Vagina (tissue), 2 donors: ENCODE results near the gene THSD1.

Experiments
- CTCF ChIP-seq, 3 experiments: fragments of 450-650 bp in 2 of 3; fragments of 200-600 bp in 1 of 3; sonication (generic) in 1 of 3; IDR thresholded peaks; one replicate each; pipeline ENCODE4 v1.5.1; 2017 to 2019; ENCODE audit warnings: antibody characterized with exemption in 3 of 3, mild to moderate bottlenecking in 2 of 3, moderate library complexity in 2 of 3
- POLR2A ChIP-seq, 2 donors: fragments of 450-650 bp; IDR thresholded peaks; one replicate each; pipeline ENCODE4 v1.6.1; 2017; ENCODE audit warnings: antibody characterized with exemption in 2 of 2, mild to moderate bottlenecking in 2 of 2, moderate library complexity in 2 of 2
- POLR2AphosphoS5 ChIP-seq, 2 donors: sonication (generic); formaldehyde crosslinking; IDR thresholded peaks; one replicate each; pipeline ENCODE4 v1.9.0; 2017; ENCODE audit warnings: antibody characterized with exemption in 2 of 2, mild to moderate bottlenecking in 2 of 2, low read depth in 1 of 2; ENCODE audit not compliant: insufficient read depth in 1 of 2

GRCh38 chr13:52366291-52366690, 39.7 kb downstream of the THSD1 start:
- no peak for TF ChIP-seq CTCF (IDR thresholded peaks at IDR 0.05)
- no peak for TF ChIP-seq POLR2A (IDR thresholded peaks at IDR 0.05)
- TF ChIP-seq POLR2AphosphoS5 (IDR thresholded peaks at IDR 0.05; ENCODE audit: insufficient read depth in 1 of 2, low read depth in 1 of 2): no peak
